ENCODE data around the gene SFTPB. TPM values are rescaled to one million over a fixed set of nuclear protein-coding genes. Genes with fewer than 3 reads are reported as not detected.

SFTPB gene
- total RNA-seq, 4 donors from 2014 or later: not detected

DNA sequence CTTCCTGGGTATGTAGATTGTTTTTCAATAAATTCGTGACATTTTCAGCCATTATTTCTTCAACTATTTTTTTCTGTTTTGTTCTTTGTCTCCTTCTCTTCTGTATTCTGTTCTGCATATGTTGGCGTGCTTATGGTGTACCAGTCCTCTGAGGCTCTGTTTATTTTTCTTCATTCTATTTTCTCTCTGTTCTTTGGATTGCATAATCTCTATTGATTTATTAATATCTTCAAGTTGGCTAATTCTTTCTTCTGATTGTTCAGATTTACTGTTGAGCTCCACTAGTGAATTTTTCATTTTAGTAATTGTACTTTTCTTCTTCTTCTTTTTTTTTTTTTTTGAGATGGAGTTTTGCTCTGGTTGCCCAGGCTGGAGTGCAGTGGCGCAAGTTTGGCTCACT is 36.0 kb upstream of the SFTPB start:
- intact Hi-C loops (cut with DNase I; ENCODE audit: low total_unique reads) (no loop called here), in situ Hi-C loops (cut with MboI; ENCODE audit: low sequenced_read_pairs in 4 of 4) (no loop called here)
- peaks cover 47 to 51% of the 10 kb centered on the region in 2 donors for H3K4me1 ChIP-seq
- no peak overlapping the region for H3K4me3 ChIP-seq
- H3K27me3 ChIP-seq: no peaks in the 10 kb centered on the region
- DNase-seq: no peak
- peak overlapping the region in 3 of 4 donors; percentile 32 to 97 (median 95) for H3K27ac ChIP-seq
- H3K36me3 ChIP-seq: no peaks in the 10 kb centered on the region
- no peaks in the 10 kb centered on the region for H3K9me3 ChIP-seq
- no peak for ATAC-seq
- no peak for TF ChIP-seq POLR2A (IDR thresholded peaks at IDR 0.05)
- no peak for TF ChIP-seq CTCF (IDR thresholded peaks at IDR 0.05 in 4 of 5, conservative IDR thresholded peaks at IDR 0.05 in 1 of 5)

GRCh38 chr2:85703329-85703728 is 35.3 kb upstream of the SFTPB start:
- in situ Hi-C loops (cut with MboI; ENCODE audit: low sequenced_read_pairs in 4 of 4): no loop called here
- TF ChIP-seq CTCF (IDR thresholded peaks at IDR 0.05 in 4 of 5, conservative IDR thresholded peaks at IDR 0.05 in 1 of 5) (no peak), POLR2A (IDR thresholded peaks at IDR 0.05) (no peak)
- peak overlapping the region in 2 of 4 donors; percentile 6 to 32 for H3K27ac ChIP-seq
- H3K4me1 ChIP-seq: peaks cover 42 to 43% of the 10 kb centered on the region in 2 donors
- no peak overlapping the region for H3K4me3 ChIP-seq
- intact Hi-C loops (cut with DNase I; ENCODE audit: low total_unique reads): no loop called here
- no peaks in the 10 kb centered on the region for H3K36me3 ChIP-seq
- H3K9me3 ChIP-seq: no peaks in the 10 kb centered on the region
- ATAC-seq: no peak
- H3K27me3 ChIP-seq: no peaks in the 10 kb centered on the region
- DNase-seq: no peak

GRCh38 chr2:85702800-85703199 is 34.8 kb upstream of the SFTPB start:
- no peak for TF ChIP-seq CTCF (IDR thresholded peaks at IDR 0.05 in 4 of 5, conservative IDR thresholded peaks at IDR 0.05 in 1 of 5)
- no peak for TF ChIP-seq POLR2A (IDR thresholded peaks at IDR 0.05)
- in situ Hi-C loops (cut with MboI; ENCODE audit: low sequenced_read_pairs in 4 of 4): no loop called here
- Histone ChIP-seq H3K36me3 (no peaks in the 10 kb centered on the region), H3K4me3 (no peak overlapping the region), H3K4me1 (peaks cover 37 to 38% of the 10 kb centered on the region in 2 donors), H3K27me3 (no peaks in the 10 kb centered on the region), H3K27ac (no peak overlapping the region), H3K9me3 (no peaks in the 10 kb centered on the region)
- intact Hi-C loops (cut with DNase I; ENCODE audit: low total_unique reads): no loop called here
- ATAC-seq (no peak), DNase-seq (no peak)

GRCh38 chr2:85702172-85702571 is 34.2 kb upstream of the SFTPB start:
- ATAC-seq: no peak
- TF ChIP-seq CTCF (IDR thresholded peaks at IDR 0.05 in 4 of 5, conservative IDR thresholded peaks at IDR 0.05 in 1 of 5) (no peak), POLR2A (IDR thresholded peaks at IDR 0.05) (no peak)
- no peak overlapping the region for H3K4me3 ChIP-seq
- DNase-seq: no peak
- in situ Hi-C loops (cut with MboI; ENCODE audit: low sequenced_read_pairs in 4 of 4) (no loop called here), intact Hi-C loops (cut with DNase I; ENCODE audit: low total_unique reads) (no loop called here)
- H3K27ac ChIP-seq: no peak overlapping the region
- H3K36me3 ChIP-seq: no peaks in the 10 kb centered on the region
- H3K4me1 ChIP-seq: peaks cover 30 to 32% of the 10 kb centered on the region in 2 donors
- no peaks in the 10 kb centered on the region for H3K27me3 ChIP-seq
- no peaks in the 10 kb centered on the region for H3K9me3 ChIP-seq

- Histone ChIP-seq H3K36me3 (no peaks in the 10 kb centered on the region), H3K27ac (no peak overlapping the region), H3K27me3 (no peaks in the 10 kb centered on the region), H3K4me1 (peaks cover 5 to 7% of the 10 kb centered on the region in 2 donors), H3K9me3 (no peaks in the 10 kb centered on the region), H3K4me3 (no peak overlapping the region)
- no peak for ATAC-seq
- DNase-seq: no peak
- intact Hi-C loops (cut with DNase I; ENCODE audit: low total_unique reads) (no loop called here), in situ Hi-C loops (cut with MboI; ENCODE audit: low sequenced_read_pairs in 4 of 4) (no loop called here)
- TF ChIP-seq CTCF (IDR thresholded peaks at IDR 0.05 in 4 of 5, conservative IDR thresholded peaks at IDR 0.05 in 1 of 5): no peak
- no peak for TF ChIP-seq POLR2A (IDR thresholded peaks at IDR 0.05)
Observed at GRCh38 chr2:85699325-85699724, 31.3 kb upstream of the SFTPB start.
